ENCODE measurements around the gene WWOX.

DNA sequence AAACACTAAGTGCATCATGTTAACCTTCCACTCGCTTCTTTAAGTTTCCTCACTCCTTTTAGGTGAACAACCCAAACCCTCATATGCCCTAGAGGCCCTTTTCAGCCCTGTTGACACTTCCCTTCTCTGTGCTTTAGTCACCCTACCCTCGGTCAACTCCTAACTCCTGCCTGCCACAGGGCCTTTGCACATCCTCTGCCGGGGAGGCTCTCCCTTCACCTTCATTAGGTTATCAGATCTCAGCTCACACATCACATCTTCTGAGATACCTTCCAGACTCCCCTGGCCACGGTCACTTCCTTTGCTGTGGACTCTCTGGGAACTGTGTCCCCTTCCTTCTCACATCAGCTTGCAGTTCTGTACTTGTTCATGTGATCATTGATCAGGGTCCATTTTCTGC, 926.7 kb downstream of the WWOX start:
- TF ChIP-seq, protein P1, sequence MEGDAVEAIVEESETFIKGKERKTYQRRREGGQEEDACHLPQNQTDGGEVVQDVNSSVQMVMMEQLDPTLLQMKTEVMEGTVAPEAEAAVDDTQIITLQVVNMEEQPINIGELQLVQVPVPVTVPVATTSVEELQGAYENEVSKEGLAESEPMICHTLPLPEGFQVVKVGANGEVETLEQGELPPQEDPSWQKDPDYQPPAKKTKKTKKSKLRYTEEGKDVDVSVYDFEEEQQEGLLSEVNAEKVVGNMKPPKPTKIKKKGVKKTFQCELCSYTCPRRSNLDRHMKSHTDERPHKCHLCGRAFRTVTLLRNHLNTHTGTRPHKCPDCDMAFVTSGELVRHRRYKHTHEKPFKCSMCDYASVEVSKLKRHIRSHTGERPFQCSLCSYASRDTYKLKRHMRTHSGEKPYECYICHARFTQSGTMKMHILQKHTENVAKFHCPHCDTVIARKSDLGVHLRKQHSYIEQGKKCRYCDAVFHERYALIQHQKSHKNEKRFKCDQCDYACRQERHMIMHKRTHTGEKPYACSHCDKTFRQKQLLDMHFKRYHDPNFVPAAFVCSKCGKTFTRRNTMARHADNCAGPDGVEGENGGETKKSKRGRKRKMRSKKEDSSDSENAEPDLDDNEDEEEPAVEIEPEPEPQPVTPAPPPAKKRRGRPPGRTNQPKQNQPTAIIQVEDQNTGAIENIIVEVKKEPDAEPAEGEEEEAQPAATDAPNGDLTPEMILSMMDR (IDR thresholded peaks at IDR 0.05; ENCODE audit: poor library complexity) = no peak
- TF ChIP-seq EZH2 (IDR thresholded peaks at IDR 0.05; ENCODE audit: borderline replicate concordance) = no peak

All from hepatocyte (in vitro differentiated cells).